GM12878 (cell line): Measurements from ENCODE around the gene RPS4Y2. TPM values are rescaled to one million over a fixed set of nuclear protein-coding genes. Genes with fewer than 3 reads are reported as not detected.

Experiments used
- ATAC-seq: fragments of 200-7000 bp; cut with Tn5 transposase; 3 replicates; pipeline ENCODE4 v1.9.1; 2020; ENCODE audit warnings: mild to moderate bottlenecking, moderate library complexity
- BruUV-seq: library from RNA; stranded (reverse); fragments of 400-500 nt; replicated peaks from 2 replicates; lab custom pipeline; 2021; lab: Mats Ljungman, UMichigan
- CTCF ChIA-PET: fragments of 300-600 bp; sonication (Branson Sonifier 250); formaldehyde crosslinking; extraction: SDS; loops from one replicate; lab custom pipeline; 2021; ENCODE audit warnings: inconsistent platforms; lab: Yijun Ruan, JAX
- POLR2A ChIA-PET: fragments of 350-600 bp; formaldehyde crosslinking; extraction: SDS; loops from one replicate; lab custom pipeline; 2021; ENCODE audit warnings: inconsistent platforms; lab: Charles Lee
- RAD21 ChIA-PET: fragments of 300-600 bp; sonication (Branson Sonifier 250); formaldehyde crosslinking; loops from one replicate; lab custom pipeline; 2023; ENCODE audit warnings: antibody characterized with exemption; ENCODE audit not compliant: unreplicated experiment; lab: Charles Lee
- SMC1A ChIA-PET: fragments of 300-600 bp; sonication (Branson Sonifier 250); formaldehyde crosslinking; loops from one replicate; lab custom pipeline; 2023; ENCODE audit not compliant: unreplicated experiment, uncharacterized antibody; lab: Charles Lee
- DNase-seq: peaks from one replicate; pipeline ENCODE4 v3.0.0-alpha.2; 2011; ENCODE audit warnings: low read depth, low spot score
- FAIRE-seq: peaks from 3 replicates; lab custom pipeline; 2011; peaks lifted over from hg19 to GRCh38; lab: Jason Lieb, UNC
- H2AFZ ChIP-seq: 2 replicates; pipeline ENCODE4 v1.6.0; 2011; ENCODE audit warnings: low read depth, low read length, control low read depth; ENCODE audit not compliant: control insufficient read depth
- H3K27ac ChIP-seq: 2 replicates; pipeline ENCODE4 v1.5.1; 2011; ENCODE audit warnings: control low read depth; ENCODE audit not compliant: control insufficient read depth, insufficient read depth
- H3K27me3 ChIP-seq, 2 experiments: replicated peaks in 1 of 2; 2 replicates each; pipeline versions ENCODE4 v1.6.0 to v1.6.1; 2011; ENCODE audit warnings: low read length in 1 of 2; ENCODE audit not compliant: control insufficient read depth in 2 of 2, insufficient read depth in 2 of 2
- H3K36me3 ChIP-seq, 2 experiments: 2 replicates each; pipeline ENCODE4 v1.5.1; 2011; ENCODE audit warnings: low read length in 1 of 2; ENCODE audit not compliant: control insufficient read depth in 2 of 2, insufficient read depth in 2 of 2
- H3K4me1 ChIP-seq: 2 replicates; pipeline ENCODE4 v1.6.1; 2011; ENCODE audit warnings: mild to moderate bottlenecking, low read length, moderate library complexity, mixed read lengths; ENCODE audit not compliant: control insufficient read depth, insufficient read depth
- H3K4me2 ChIP-seq: 2 replicates; pipeline ENCODE4 v1.6.0; 2011; ENCODE audit warnings: control low read depth; ENCODE audit not compliant: control insufficient read depth, insufficient read depth
- H3K4me3 ChIP-seq: fragments of 200-600 bp; sonication (generic); 2 replicates; pipeline ENCODE4 v1.5.1; 2016
- H3K79me2 ChIP-seq: 2 replicates; pipeline ENCODE4 v1.6.0; 2011; ENCODE audit warnings: low read length; ENCODE audit not compliant: control insufficient read depth, insufficient read depth
- H3K9ac ChIP-seq: 2 replicates; pipeline ENCODE4 v1.8.0; 2011; ENCODE audit warnings: low read length, control low read depth, mixed read lengths; ENCODE audit not compliant: control insufficient read depth, insufficient read depth
- H3K9me3 ChIP-seq: replicated peaks from 3 replicates; pipeline ENCODE4 v1.5.1; 2011; ENCODE audit warnings: mild to moderate bottlenecking, low read length; ENCODE audit not compliant: control insufficient read depth, insufficient read depth
- H4K20me1 ChIP-seq: 2 replicates; pipeline ENCODE4 v1.6.0; 2011; ENCODE audit not compliant: control insufficient read depth, insufficient read depth
- CREM ChIP-seq: IDR thresholded peaks from 2 replicates; pipeline ENCODE4 v1.6.1; 2014; ENCODE audit warnings: antibody characterized with exemption, low read depth
- GABPA ChIP-seq: IDR thresholded peaks from 2 replicates; pipeline ENCODE4 v1.6.1; 2014; ENCODE audit warnings: antibody characterized with exemption, low read depth, mild to moderate bottlenecking, inconsistent platforms
- GATAD2B ChIP-seq: fragments of 450-650 bp; conservative IDR thresholded peaks from 2 replicates; pipeline ENCODE4 v1.6.1; 2017; ENCODE audit warnings: low read depth, mild to moderate bottlenecking, moderate library complexity
- IKZF2 ChIP-seq, 2 experiments: fragments of 450-650 bp; IDR thresholded peaks; 2 replicates each; pipeline ENCODE4 v1.6.1; 2017; ENCODE audit warnings: mild to moderate bottlenecking in 2 of 2, moderate library complexity in 2 of 2
- IRF4 ChIP-seq: IDR thresholded peaks from 2 replicates; pipeline ENCODE4 v1.6.1; 2011; ENCODE audit warnings: low read depth, low read length
- JUND ChIP-seq: IDR thresholded peaks from 2 replicates; pipeline ENCODE4 v1.6.1; 2012; ENCODE audit warnings: low read depth, mild to moderate bottlenecking, low read length, improper control_type of control experiment, moderate library complexity
- MEF2A ChIP-seq: IDR thresholded peaks from 2 replicates; pipeline ENCODE4 v1.6.1; 2011; ENCODE audit warnings: low read depth, mild to moderate bottlenecking, low read length, moderate library complexity; ENCODE audit not compliant: insufficient read depth
- PKNOX1 ChIP-seq: fragments of 450-650 bp; IDR thresholded peaks from 2 replicates; pipeline ENCODE4 v1.6.1; 2016; ENCODE audit warnings: mild to moderate bottlenecking
- SKIL ChIP-seq: fragments of 450-650 bp; IDR thresholded peaks from 2 replicates; pipeline ENCODE4 v1.6.1; 2017; ENCODE audit warnings: mild to moderate bottlenecking, low read depth, inconsistent platforms; ENCODE audit not compliant: poor library complexity, severe bottlenecking
- SUZ12 ChIP-seq: fragments of 200-600 bp; sonication (generic); IDR thresholded peaks from one replicate; pipeline ENCODE4 v1.6.1; 2018; ENCODE audit warnings: antibody characterized with exemption, mild to moderate bottlenecking; ENCODE audit not compliant: unreplicated experiment
- USF1 ChIP-seq: IDR thresholded peaks from 2 replicates; pipeline ENCODE4 v1.6.1; 2011; ENCODE audit warnings: borderline replicate concordance, low read depth, mild to moderate bottlenecking, moderate library complexity, mixed read lengths, low read length; ENCODE audit not compliant: insufficient read depth; ENCODE audit errors: extremely low read length
- WRNIP1 ChIP-seq: IDR thresholded peaks from 2 replicates; pipeline ENCODE4 v1.6.1; 2011; ENCODE audit warnings: low read depth, low read length, improper control_type of control experiment, borderline replicate concordance
- ZNF622 ChIP-seq: fragments of 450-650 bp; IDR thresholded peaks from 2 replicates; pipeline ENCODE4 v1.6.1; 2017; ENCODE audit warnings: mild to moderate bottlenecking, inconsistent platforms
- WGBS: methylation state at CpG from one replicate; pipeline ENCODE4 v1.1.6; 2016; ENCODE audit warnings: low lambda C conversion rate; ENCODE audit not compliant: insufficient replicate concordance, insufficient coverage; ENCODE audit errors: missing lambda C conversion rate; 5-methylcytosine and 5-hydroxymethylcytosine counted together
- in situ Hi-C: fragments of 300-500 bp; cut with MboI; formaldehyde crosslinking; loops from 9 replicates; pipeline ENCODE4 v1.14.3; 2018; ENCODE audit warnings: mixed read lengths
- intact Hi-C: fragments of 100-400 bp; cut with micrococcal nuclease; formaldehyde crosslinking; loops from one replicate; pipeline ENCODE4 v1.14.2; 2022; ENCODE audit not compliant: unreplicated experiment
- polyA plus RNA-seq, 11 experiments: library from polyadenylated mRNA; depleted of rRNA in 4 of 11; unstranded in 6 of 11; stranded (reverse) in 5 of 11; fragments of >200 nt; fragmentation: Nextera tagmentation in 4 of 11; fragmentation: Illumina TruSeq in 1 of 11; extraction: Ambion mirVana in 4 of 11; extraction: Trizol in 1 of 11; gene quantifications; 1 replicate in 1 of 11; 2 replicates in 10 of 11; pipeline versions ENCODE4 v1.2.1 to v1.2.3, GENCODE V29; 2011 to 2016; ENCODE audit warnings: inconsistent platforms in 2 of 11, missing spikeins in 2 of 11, low read depth in 1 of 11
- total RNA-seq, 4 experiments: library from RNA; depleted of rRNA in 3 of 4; stranded (reverse); fragments of >200 nt in 3 of 4; fragmentation: Illumina TruSeq in 1 of 4; extraction: Trizol in 1 of 4; gene quantifications; 2 replicates each; pipeline versions ENCODE4 v1.2.1 to v1.2.3, GENCODE V29; 2013 to 2021

Gene RPS4Y2
- total and polyA plus RNA-seq, 10 of the 15 experiments (the other 5 are each of a cell fraction or from before 2014, with no cell fraction given): not detected

GRCh38 chrY:20763869-20764268, 8.0 kb downstream of the RPS4Y2 start:
- ATAC-seq (no peak), FAIRE-seq (no peak), DNase-seq (no peak)
- H3K79me2 ChIP-seq: no peaks in the 10 kb centered on the region
- no peaks in the 10 kb centered on the region for H3K9me3 ChIP-seq
- BruUV-seq: no TSS peak
- H3K4me1 ChIP-seq: no peaks in the 10 kb centered on the region
- no peaks in the 10 kb centered on the region for H3K27me3 ChIP-seq
- SMC1A ChIA-PET: no interaction called here
- CTCF ChIA-PET: no interaction called here
- intact Hi-C loops (no loop called here), in situ Hi-C loops (no loop called here)
- POLR2A ChIA-PET: no interaction called here
- no peak overlapping the region for H3K27ac ChIP-seq
- no peak overlapping the region for H2AFZ ChIP-seq
- no peak overlapping the region for H3K4me2 ChIP-seq
- no CpG with 5 or more reads among the region's 2 CpGs for WGBS
- TF ChIP-seq CREM: no peak
- no peak for TF ChIP-seq GATAD2B
- no peak for TF ChIP-seq IRF4
- no peak for TF ChIP-seq JUND
- no peak for TF ChIP-seq WRNIP1
- TF ChIP-seq SUZ12: no peak
- no peak for TF ChIP-seq GABPA
- no peak for TF ChIP-seq IKZF2 (IDR thresholded peaks at IDR 0.05)
- TF ChIP-seq SKIL: no peak
- TF ChIP-seq MEF2A: no peak
- no peak for TF ChIP-seq USF1
- TF ChIP-seq PKNOX1: no peak
- no peak for TF ChIP-seq ZNF622
- H4K20me1 ChIP-seq: no peaks in the 10 kb centered on the region
- RAD21 ChIA-PET: no interaction called here
- H3K4me3 ChIP-seq: no peak overlapping the region
- no peaks in the 10 kb centered on the region for H3K36me3 ChIP-seq
- no peak overlapping the region for H3K9ac ChIP-seq
